GM12864 (cell line): Measurements from ENCODE around the gene PLOD2.

Source experiments
- DNase-seq: peaks from one replicate; pipeline ENCODE4 v3.0.0-alpha.2; 2011; ENCODE audit warnings: low read depth
- H3K4me3 ChIP-seq: 2 replicates; pipeline ENCODE4 v1.5.1; 2011; ENCODE audit warnings: mild to moderate bottlenecking, low read depth, low read length, control low read depth
- TF ChIP-seq, protein P1 (sequence below): IDR thresholded peaks from 2 replicates; pipeline ENCODE4 v1.5.1; 2011; ENCODE audit warnings: low read depth, mild to moderate bottlenecking, moderate library complexity, low read length, control low read depth, inconsistent platforms; ENCODE audit errors: missing control alignments

The PLOD2 gene

DNA sequence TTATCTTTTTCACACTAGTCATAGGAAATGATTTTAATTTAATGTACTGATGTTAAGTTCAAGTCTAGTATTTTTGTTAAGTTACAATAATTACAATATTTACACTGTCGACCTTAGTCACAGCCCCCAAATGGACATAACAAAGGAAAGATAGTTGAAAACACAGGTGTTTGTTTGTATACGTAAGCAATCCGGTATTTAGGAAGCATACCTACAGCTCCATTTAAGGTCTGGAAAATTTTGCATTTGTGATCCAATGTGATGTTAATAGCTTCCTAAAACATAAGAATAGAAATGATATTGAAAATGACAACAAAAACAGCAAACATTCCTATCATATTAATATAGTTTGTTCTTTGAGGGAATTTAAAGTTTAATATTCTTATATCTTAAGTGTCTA lies 56.9 kb downstream of the PLOD2 start:
- TF ChIP-seq, protein P1, sequence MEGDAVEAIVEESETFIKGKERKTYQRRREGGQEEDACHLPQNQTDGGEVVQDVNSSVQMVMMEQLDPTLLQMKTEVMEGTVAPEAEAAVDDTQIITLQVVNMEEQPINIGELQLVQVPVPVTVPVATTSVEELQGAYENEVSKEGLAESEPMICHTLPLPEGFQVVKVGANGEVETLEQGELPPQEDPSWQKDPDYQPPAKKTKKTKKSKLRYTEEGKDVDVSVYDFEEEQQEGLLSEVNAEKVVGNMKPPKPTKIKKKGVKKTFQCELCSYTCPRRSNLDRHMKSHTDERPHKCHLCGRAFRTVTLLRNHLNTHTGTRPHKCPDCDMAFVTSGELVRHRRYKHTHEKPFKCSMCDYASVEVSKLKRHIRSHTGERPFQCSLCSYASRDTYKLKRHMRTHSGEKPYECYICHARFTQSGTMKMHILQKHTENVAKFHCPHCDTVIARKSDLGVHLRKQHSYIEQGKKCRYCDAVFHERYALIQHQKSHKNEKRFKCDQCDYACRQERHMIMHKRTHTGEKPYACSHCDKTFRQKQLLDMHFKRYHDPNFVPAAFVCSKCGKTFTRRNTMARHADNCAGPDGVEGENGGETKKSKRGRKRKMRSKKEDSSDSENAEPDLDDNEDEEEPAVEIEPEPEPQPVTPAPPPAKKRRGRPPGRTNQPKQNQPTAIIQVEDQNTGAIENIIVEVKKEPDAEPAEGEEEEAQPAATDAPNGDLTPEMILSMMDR: no peak
- DNase-seq: no peak
- H3K4me3 ChIP-seq: no peak overlapping the region

DNA sequence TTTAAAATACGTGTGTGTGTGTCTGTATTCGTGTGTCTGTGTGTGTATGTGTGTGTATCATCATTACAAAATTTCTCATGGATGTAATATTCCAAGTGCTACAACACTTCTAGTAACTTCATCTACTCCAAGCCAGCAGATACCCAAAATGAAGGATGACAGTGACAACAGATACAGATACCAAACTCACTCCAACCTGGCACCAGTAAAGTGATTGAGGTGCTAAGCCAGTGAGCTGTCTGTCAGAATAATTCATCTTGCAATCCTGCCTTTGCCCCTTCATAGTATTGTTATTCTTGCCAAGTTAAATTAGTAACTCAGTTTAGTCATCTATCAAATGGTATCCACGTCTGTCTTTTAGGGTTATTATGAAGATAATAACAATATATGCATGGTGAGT lies 58.1 kb downstream of the PLOD2 start:
- H3K4me3 ChIP-seq: no peak overlapping the region
- TF ChIP-seq, protein P1: no peak
- DNase-seq: no peak

DNA sequence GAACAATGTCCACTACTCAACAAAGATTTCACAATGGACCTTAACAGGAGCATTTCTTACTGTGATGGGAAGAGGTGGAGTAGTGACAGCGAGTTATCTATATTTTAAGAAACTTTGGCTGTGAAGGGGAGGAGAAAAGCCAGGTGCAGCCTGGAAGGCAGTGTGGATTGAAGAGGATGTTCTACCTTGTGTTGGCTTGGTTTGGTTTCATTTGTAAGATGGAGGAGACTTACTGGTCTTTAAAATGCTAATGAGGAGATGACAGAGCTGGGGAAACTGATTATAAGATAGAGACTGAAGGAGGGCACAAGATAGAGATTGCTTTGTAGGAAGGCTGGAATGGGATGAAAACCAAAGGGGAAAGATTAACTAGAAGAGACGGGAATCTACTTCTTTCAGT lies 59.4 kb downstream of the PLOD2 start:
- no peak overlapping the region for H3K4me3 ChIP-seq

DNA sequence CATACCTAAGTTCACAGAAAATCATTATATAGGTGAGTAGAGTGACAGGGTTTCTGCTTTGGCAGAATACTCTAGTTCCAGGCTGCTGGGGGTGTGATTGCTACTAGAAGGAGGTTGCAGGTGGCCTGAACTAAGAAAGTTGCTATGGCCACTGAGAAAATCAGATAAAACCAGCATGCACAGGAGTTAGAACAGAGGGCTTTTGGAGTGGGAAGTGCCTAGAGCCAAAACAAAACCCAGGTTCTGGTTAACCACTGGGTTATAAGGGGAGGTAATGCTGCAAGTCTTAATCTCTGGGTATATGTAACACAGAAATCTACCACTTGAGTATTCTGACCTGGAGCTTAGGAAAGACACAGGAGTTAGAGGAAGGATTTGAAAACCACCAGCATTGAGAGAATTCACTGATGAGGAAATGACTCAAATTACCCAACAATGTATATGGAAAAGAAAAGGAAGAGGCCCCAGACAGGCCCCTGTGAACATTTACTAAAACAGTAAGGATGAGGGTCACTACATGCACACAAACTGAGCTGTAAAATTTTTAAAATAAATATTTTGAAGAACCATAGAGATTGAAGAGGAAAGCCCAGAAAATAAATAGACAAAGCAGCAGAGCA lies 60.0 kb downstream of the PLOD2 start:
- H3K4me3 ChIP-seq: no peak overlapping the region
- TF ChIP-seq, protein P1: no peak
- no peak for DNase-seq

More for the DNA sequence above, 59.4 kb downstream of the PLOD2 start:
- TF ChIP-seq, protein P1: no peak
- DNase-seq: no peak

- TF ChIP-seq, protein P1: no peak
- H3K4me3 ChIP-seq: no peak overlapping the region
- no peak for DNase-seq
Measured at GRCh38 chr3:146100180-146100579, 60.8 kb downstream of the PLOD2 start.

- no peak for DNase-seq
- TF ChIP-seq, protein P1: no peak
- H3K4me3 ChIP-seq: no peak overlapping the region
Measured at GRCh38 chr3:146099316-146099715, 61.7 kb downstream of the PLOD2 start.

GRCh38 chr3:146093896-146094295 lies 67.1 kb downstream of the PLOD2 start:
- TF ChIP-seq, protein P1: no peak
- no peak for DNase-seq
- H3K4me3 ChIP-seq: no peak overlapping the region
